K562 (cell line): ENCODE data around the gene NUP107. TPM values are rescaled to one million over a fixed set of nuclear protein-coding genes. Genes with fewer than 3 reads are reported as not detected.

Experiments used
- ADNP ChIP-seq: fragments of 200-800 bp; sonication (Bioruptor generic); IDR thresholded peaks from 2 replicates; pipeline ENCODE4 v1.6.1; 2016; ENCODE audit warnings: missing genetic modification characterization, missing compliant biosample characterization
- BCLAF1 ChIP-seq, 2 experiments: fragments of 450-650 bp in 1 of 2; IDR thresholded peaks; 2 replicates each; pipeline ENCODE4 v1.6.1; 2011 to 2017; ENCODE audit warnings: low read depth in 2 of 2, antibody characterized with exemption in 1 of 2, borderline replicate concordance in 1 of 2, low read length in 1 of 2, mild to moderate bottlenecking in 1 of 2, mixed read lengths in 1 of 2; ENCODE audit not compliant: control insufficient read depth in 1 of 2
- CCNT2 ChIP-seq: IDR thresholded peaks from 2 replicates; pipeline ENCODE4 v1.6.1; 2011; ENCODE audit warnings: borderline replicate concordance, low read depth, mild to moderate bottlenecking, moderate library complexity, mixed read lengths, low read length; ENCODE audit not compliant: insufficient read length; ENCODE audit errors: extremely low read depth
- DMBX1 ChIP-seq: fragments of 250-450 bp; sonication (Bioruptor Pico); IDR thresholded peaks from 2 replicates; pipeline ENCODE4 v1.8.0; 2022; ENCODE audit warnings: inconsistent platforms, mild to moderate bottlenecking, moderate library complexity, borderline replicate concordance
- GTF2B ChIP-seq: IDR thresholded peaks from 2 replicates; pipeline ENCODE4 v1.6.1; 2011; ENCODE audit not compliant: insufficient read length; ENCODE audit errors: extremely low read depth
- HINFP ChIP-seq: fragments of 450-650 bp; conservative IDR thresholded peaks from 2 replicates; pipeline ENCODE4 v1.6.1; 2016; ENCODE audit warnings: missing genetic modification characterization, low read depth, mild to moderate bottlenecking, control low read depth, missing compliant biosample characterization
- HOXB6 ChIP-seq: fragments of 250-450 bp; sonication (Bioruptor Pico); IDR thresholded peaks from 2 replicates; pipeline ENCODE4 v1.5.1; 2022; ENCODE audit warnings: mild to moderate bottlenecking, borderline replicate concordance
- KLF1 ChIP-seq: fragments of 450-650 bp; IDR thresholded peaks from 2 replicates; pipeline ENCODE4 v1.6.1; 2016; ENCODE audit warnings: missing genetic modification characterization, missing compliant biosample characterization
- KLF6 ChIP-seq: fragments of 250-450 bp; sonication (Bioruptor Pico); IDR thresholded peaks from 2 replicates; pipeline ENCODE4 v1.4.0; 2020; ENCODE audit warnings: mild to moderate bottlenecking, moderate library complexity, borderline replicate concordance
- MYBL2 ChIP-seq, 2 experiments: fragments of 450-650 bp in 1 of 2; sonication (generic) in 1 of 2; formaldehyde crosslinking in 1 of 2; IDR thresholded peaks; 2 replicates each; pipeline versions ENCODE4 v1.6.1 to v1.8.1; 2017 to 2022; ENCODE audit warnings: borderline replicate concordance in 1 of 2, inconsistent platforms in 1 of 2, low read depth in 1 of 2, mild to moderate bottlenecking in 1 of 2, missing genetic modification reagents in 1 of 2, moderate library complexity in 1 of 2
- PURB ChIP-seq: sonication (generic); formaldehyde crosslinking; IDR thresholded peaks from 2 replicates; pipeline ENCODE4 v1.9.0; 2021; ENCODE audit warnings: low read depth, mild to moderate bottlenecking, missing genetic modification reagents
- SUPT5H ChIP-seq: fragments of 450-650 bp; IDR thresholded peaks from 2 replicates; pipeline ENCODE4 v1.6.1; 2016
- TCF15 ChIP-seq: fragments of 250-450 bp; sonication (Bioruptor Pico); IDR thresholded peaks from 2 replicates; pipeline ENCODE4 v1.8.0; 2022; ENCODE audit warnings: moderate library complexity, mild to moderate bottlenecking, inconsistent platforms
- TRIM28 ChIP-seq: fragments of 450-650 bp; IDR thresholded peaks from 2 replicates; pipeline ENCODE4 v1.6.1; 2017
- USF1 ChIP-seq: sonication (generic); formaldehyde crosslinking; IDR thresholded peaks from 2 replicates; pipeline ENCODE4 v1.9.0; 2022; ENCODE audit warnings: mild to moderate bottlenecking, missing genetic modification reagents
- ZNF174 ChIP-seq: fragments of 250-450 bp; sonication (Bioruptor Pico); IDR thresholded peaks from 2 replicates; pipeline ENCODE4 v1.4.0; 2020; ENCODE audit warnings: mild to moderate bottlenecking
- ZNF239 ChIP-seq: fragments of 250-450 bp; sonication (Bioruptor Pico); IDR thresholded peaks from 2 replicates; pipeline ENCODE4 v1.4.0; 2020; ENCODE audit warnings: mild to moderate bottlenecking
- ZSCAN29 ChIP-seq: fragments of 450-650 bp; IDR thresholded peaks from 2 replicates; pipeline ENCODE4 v1.6.1; 2017
- polyA plus RNA-seq, 8 experiments: library from polyadenylated mRNA; depleted of rRNA in 4 of 8; stranded (reverse) in 5 of 8; unstranded in 3 of 8; fragments of >200 nt; fragmentation: Nextera tagmentation in 2 of 8; fragmentation: Illumina TruSeq in 1 of 8; extraction: Ambion mirVana in 2 of 8; extraction: Trizol in 1 of 8; gene quantifications; 2 replicates each; pipeline versions ENCODE4 v1.2.1 to v1.2.3, GENCODE V29; 2011 to 2014; ENCODE audit warnings: inconsistent platforms in 1 of 8, missing spikeins in 1 of 8
- total RNA-seq, 7 experiments: library from RNA; depleted of rRNA in 6 of 7; stranded (reverse); fragments of >200 nt in 6 of 7; fragmentation: Illumina TruSeq in 2 of 7; extraction: Trizol in 2 of 7; gene quantifications; 2 replicates each; pipeline versions ENCODE4 v1.2.1 to v1.2.3, GENCODE V29; 2011 to 2021; ENCODE audit warnings: low replicate concordance in 1 of 7

The NUP107 gene
- total and polyA plus RNA-seq, 9 of the 15 experiments (the other 6 are each of a cell fraction or from before 2014, with no cell fraction given): 129 to 277 (median 199) TPM

GRCh38 chr12:68781728-68782127, 95.0 kb downstream of the NUP107 start (continued):
- TF ChIP-seq HINFP (tag): no peak
- TF ChIP-seq DMBX1: no peak
- TF ChIP-seq KLF1 (tag): no peak
- TF ChIP-seq CCNT2: no peak
- no peak for TF ChIP-seq MYBL2 (IDR thresholded peaks at IDR 0.05; ENCODE audit: low read depth)
- TF ChIP-seq MYBL2 (CRISPR knock-in tag; IDR thresholded peaks at IDR 0.05; ENCODE audit: borderline replicate concordance): no peak
- TF ChIP-seq HOXB6 (CRISPR knock-in tag): no peak
- TF ChIP-seq ADNP (tag): no peak
- no peak for TF ChIP-seq TCF15 (CRISPR knock-in tag)
- no peak for TF ChIP-seq ZNF239 (CRISPR knock-in tag)
- TF ChIP-seq KLF6 (CRISPR knock-in tag): no peak
- TF ChIP-seq PURB (CRISPR knock-in tag): no peak
- TF ChIP-seq TRIM28: no peak
- TF ChIP-seq ZSCAN29: no peak
- TF ChIP-seq SUPT5H: no peak
- no peak for TF ChIP-seq USF1 (CRISPR knock-in tag)
- TF ChIP-seq GTF2B: no peak
- no peak for TF ChIP-seq ZNF174 (CRISPR knock-in tag)
- TF ChIP-seq BCLAF1 (IDR thresholded peaks at IDR 0.05; ENCODE audit: borderline replicate concordance in 1 of 2, control insufficient read depth in 1 of 2, low read depth in 2 of 2, low read length in 1 of 2): no peak
